Heart right ventricle (tissue), 16 donors: ENCODE measurements around the gene CPXM2. TPM values are rescaled to one million over a fixed set of nuclear protein-coding genes. Genes with fewer than 3 reads are reported as not detected.

Experiments used
- ATAC-seq, 8 donors: fragments of 200-7000 bp; cut with Tn5 transposase; one replicate each; pipeline ENCODE4 v1.9.1; 2020; ENCODE audit warnings: mild to moderate bottlenecking in 8 of 8, moderate library complexity in 8 of 8, moderate number of reproducible peaks in 1 of 8
- DNase-seq, 2 donors: peaks; one replicate each; pipeline ENCODE4 v3.0.0-alpha.2; 2020
- H3K27ac ChIP-seq, 10 donors: fragments of 200-600 bp; sonication (generic) in 2 of 10; one replicate each; pipeline versions ENCODE4 v1.5.0 to v1.8.0; 2020 to 2022; ENCODE audit warnings: mild to moderate bottlenecking in 3 of 10
- H3K27me3 ChIP-seq, 7 donors: fragments of 200-600 bp; one replicate each; pipeline ENCODE4 v1.8.0; 2021 to 2022; ENCODE audit warnings: mild to moderate bottlenecking in 2 of 7
- H3K36me3 ChIP-seq, 9 donors: fragments of 200-600 bp; sonication (generic) in 1 of 9; one replicate each; pipeline versions ENCODE4 v1.5.0 to v1.8.0; 2020 to 2022; ENCODE audit warnings: mild to moderate bottlenecking in 2 of 9
- H3K4me1 ChIP-seq, 9 donors: fragments of 200-600 bp; sonication (generic) in 1 of 9; one replicate each; pipeline versions ENCODE4 v1.5.0 to v1.8.0; 2020 to 2022; ENCODE audit warnings: mild to moderate bottlenecking in 4 of 9
- H3K4me3 ChIP-seq, 10 donors: fragments of 200-600 bp; sonication (generic) in 2 of 10; one replicate each; pipeline versions ENCODE4 v1.5.0 to v1.8.0; 2020 to 2022; ENCODE audit warnings: mild to moderate bottlenecking in 7 of 10, moderate library complexity in 2 of 10
- H3K9me3 ChIP-seq, 11 donors: fragments of 200-600 bp in 10 of 11; sonication (generic) in 2 of 11; one replicate each; pipeline versions ENCODE4 v1.5.0 to v1.8.0; 2013 to 2022; ENCODE audit warnings: mild to moderate bottlenecking in 2 of 11, control low read depth in 1 of 11, moderate library complexity in 1 of 11
- CTCF ChIP-seq, 9 donors: fragments of 200-600 bp; sonication (generic) in 2 of 9; IDR thresholded peaks; one replicate each; pipeline versions ENCODE4 v1.5.0 to v1.8.0; 2021 to 2022; ENCODE audit warnings: antibody characterized with exemption in 9 of 9, mild to moderate bottlenecking in 5 of 9, moderate library complexity in 1 of 9
- WGBS, 2 donors: extraction: QIAGEN DNeasy Blood & Tissue Kit; methylation state at CpG; one replicate each; pipeline ENCODE4 v1.1.7; 2013; ENCODE audit warnings: inconsistent platforms in 1 of 2; 5-methylcytosine and 5-hydroxymethylcytosine counted together
- intact Hi-C, 10 donors: fragments of 100-400 bp; cut with DNase I; formaldehyde crosslinking; loops; one replicate each; pipeline versions ENCODE4 v1.11.1 to v1.14.2; 2022
- polyA plus RNA-seq, 2 donors: library from polyadenylated mRNA; stranded (reverse); fragments of 200-250 nt; gene quantifications; one replicate each; pipeline ENCODE4 v1.2.3, GENCODE V29; 2013
- total RNA-seq, 10 donors: library from RNA; stranded (reverse); fragmentation: NEBNext Ultra II Directional in 3 of 10; extraction: Animal tissue kit (Norgen Biotek cat#: 25700) in 3 of 10; gene quantifications; one replicate each; pipeline versions ENCODE4 v1.2.1 to v1.2.4, GENCODE V29; 2021 to 2023
- donor health status: Arrhythmogenic right ventricular cardiomyopathy.
- donor health status: ischemic (EF 13 %, LVEDD 7.1; RV severe dilation, severe dysfunction).
- donor health status: healthy with polysubstance abuse.
- donor health status: DM: no; HTN: yes; CAD: no.
- donor health status: DM: no; HTN: no; CAD: no.
- donor health status: ischemic (EF 25% LVEDD 6.9; RV normal size, moderate dysfunction).
- donor health status: ischemic (EF 25% LVEDD 5.7; RV mildly dilated, moderate dysfunction).
- donor health status: healthy.
- donor health status: DM: yes; HTN: yes; CAD: no.
- donor health status: Ischemic cardiomyopathy.
- donor health status: ischemic (EF 35%, LVEDD 5.7; RV mildly dilated, moderate dysfunction).
- donor health status: nonischemic (EF 11% LVEDD 7.7; RV severe dilation, severe dysfunction).
- donor health status: DM: yes; HTN: yes; CAD: no.
- donor health status: PGD.
- donor health status: ischemic (EF 29% LVEDD 5.4; RV normal size, mild dysfunction).
- donor health status: nonischemic (EF 23%, LVEDD 6.1; RV moderate dilation, normal function).

The CPXM2 gene
- total and polyA plus RNA-seq, 12 donors = 2.0 to 9.8 (median 3.8) TPM

DNA sequence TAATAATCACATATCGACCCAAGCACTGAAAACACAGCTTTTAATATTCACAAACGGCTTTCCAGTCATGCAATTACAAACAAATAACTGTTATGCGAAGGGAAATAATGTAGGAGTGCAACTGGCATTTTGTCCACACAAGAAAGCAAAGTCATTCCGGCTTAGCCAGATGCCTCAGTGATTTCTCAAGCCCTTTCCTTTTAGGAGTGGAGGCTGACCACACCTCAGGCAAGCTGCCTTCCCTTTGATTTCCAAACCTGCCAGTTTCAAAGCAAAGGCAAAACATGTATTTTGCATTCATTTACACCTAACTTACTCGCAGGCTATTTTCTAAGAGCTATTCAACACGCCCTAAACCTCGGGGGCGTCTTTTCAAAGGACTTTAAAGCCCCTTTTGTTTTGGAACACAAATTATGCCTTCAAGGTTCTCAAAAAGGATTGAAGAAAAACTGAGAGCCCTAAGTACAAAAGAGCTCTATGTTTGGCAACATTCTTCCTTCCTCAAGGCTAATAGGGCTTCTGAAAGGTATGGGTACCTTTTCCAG, 109.6 kb downstream of the CPXM2 start:
- Histone ChIP-seq H3K4me3 (no peak overlapping the region), H3K36me3 (no peaks in the 10 kb centered on the region), H3K27me3 (peaks cover 0 to 20% (median 8%) of the 10 kb centered on the region in 7 donors), H3K27ac (no peak overlapping the region), H3K4me1 (peaks cover 0 to 16% (median 0%) of the 10 kb centered on the region in 9 donors), H3K9me3 (no peaks in the 10 kb centered on the region)
- TF ChIP-seq CTCF (IDR thresholded peaks at IDR 0.05) = no peak
- intact Hi-C loops = no loop called here
- ATAC-seq (no peak), DNase-seq (no peak)
- 50 to 55% methylated on average over 8 of the region's 8 CpGs for WGBS, 2 donors

GRCh38 chr10:123781324-123781900, 110.2 kb downstream of the CPXM2 start:
- Histone ChIP-seq H3K27me3 (peaks cover 0 to 16% (median 9%) of the 10 kb centered on the region in 7 donors), H3K27ac (no peak overlapping the region), H3K4me3 (no peak overlapping the region), H3K36me3 (no peaks in the 10 kb centered on the region), H3K4me1 (peaks cover 0 to 16% (median 0%) of the 10 kb centered on the region in 9 donors), H3K9me3 (no peaks in the 10 kb centered on the region)
- ATAC-seq (no peak), DNase-seq (no peak)
- no peak for TF ChIP-seq CTCF (IDR thresholded peaks at IDR 0.05)
- WGBS, 2 donors = 83 to 84% methylated on average over 9 of the region's 9 CpGs
- intact Hi-C loops = no loop called here

- Histone ChIP-seq H3K4me3 (no peak overlapping the region), H3K9me3 (no peaks in the 10 kb centered on the region), H3K27ac (no peak overlapping the region), H3K36me3 (no peaks in the 10 kb centered on the region), H3K27me3 (peaks cover 0 to 18% (median 9%) of the 10 kb centered on the region in 7 donors), H3K4me1 (peaks cover 0 to 10% (median 0%) of the 10 kb centered on the region in 9 donors)
- intact Hi-C loops = no loop called here
- ATAC-seq (no peak), DNase-seq (no peak)
- no peak for TF ChIP-seq CTCF (IDR thresholded peaks at IDR 0.05)
- WGBS, 2 donors = 57 to 64% methylated on average over 7 of the region's 7 CpGs
Measured at GRCh38 chr10:123778719-123779517, 112.7 kb downstream of the CPXM2 start.

- DNase-seq (no peak), ATAC-seq (no peak)
- H3K27me3 ChIP-seq = peaks cover 0 to 18% (median 9%) of the 10 kb centered on the region in 7 donors
- TF ChIP-seq CTCF (IDR thresholded peaks at IDR 0.05) = no peak
- no peaks in the 10 kb centered on the region for H3K36me3 ChIP-seq
- H3K4me1 ChIP-seq = no peaks in the 10 kb centered on the region
- no peak overlapping the region for H3K27ac ChIP-seq
- no peak overlapping the region for H3K4me3 ChIP-seq
- 64 to 67% methylated on average over 3 of the region's 3 CpGs for WGBS, 2 donors
- intact Hi-C loops = no loop called here
- no peaks in the 10 kb centered on the region for H3K9me3 ChIP-seq
Measured at GRCh38 chr10:123777881-123778280, 113.7 kb downstream of the CPXM2 start.
